ENCODE results near the gene MYRF.

MYRF gene

GRCh38 chr11:61799665-61800284, 47.3 kb downstream of the MYRF start:
- H3K36me3 ChIP-seq (ENCODE audit: control insufficient read depth, low read length), result peaks cover 97% of the 10 kb centered on the region

GRCh38 chr11:61800331-61801281, 48.2 kb downstream of the MYRF start:
- Histone ChIP-seq H3K27ac (ENCODE audit: low read depth, low read length) (no peak overlapping the region), H3K9me2 (replicated peaks; ENCODE audit: control insufficient read depth, low read length) (no peaks in the 10 kb centered on the region), H3K4me2 (ENCODE audit: low read length) (no peak overlapping the region), H3K4me3 (ENCODE audit: low read length) (no peak overlapping the region), H4K20me1 (ENCODE audit: control insufficient read depth, insufficient read depth, low read depth, low read length) (peaks cover 13% of the 10 kb centered on the region), H3K27me3 (ENCODE audit: control insufficient read depth, low read length) (no peaks in the 10 kb centered on the region), H3F3A (ENCODE audit: control insufficient read depth, insufficient read depth) (peaks cover 21% of the 10 kb centered on the region), H3K4me1 (ENCODE audit: control insufficient read depth, low read length) (peaks cover 22% of the 10 kb centered on the region), H3K9me3 (ENCODE audit: control insufficient read depth, insufficient read depth, low read length) (no peaks in the 10 kb centered on the region), H3K79me2 (ENCODE audit: control insufficient read depth, low read length) (peaks cover 74% of the 10 kb centered on the region), H3K36me3 (ENCODE audit: control insufficient read depth, low read length) (peaks cover 97% of the 10 kb centered on the region)
- TF ChIP-seq CTCF (IDR thresholded peaks at IDR 0.05; ENCODE audit: low read depth, low read length, poor library complexity, severe bottlenecking) (no peak), EZH2phosphoT487 (IDR thresholded peaks at IDR 0.05; ENCODE audit: borderline replicate concordance, low read length) (no peak)

More at GRCh38 chr11:61799665-61800284, 47.3 kb downstream of the MYRF start:
- H3K4me1 ChIP-seq (ENCODE audit: control insufficient read depth, low read length), result peaks cover 31% of the 10 kb centered on the region
- H3K9me3 ChIP-seq (ENCODE audit: control insufficient read depth, insufficient read depth, low read length), result no peaks in the 10 kb centered on the region
- H3K79me2 ChIP-seq (ENCODE audit: control insufficient read depth, low read length), result peaks cover 79% of the 10 kb centered on the region
- no peaks in the 10 kb centered on the region for H3K9me2 ChIP-seq (replicated peaks; ENCODE audit: control insufficient read depth, low read length)
- no peaks in the 10 kb centered on the region for H3K27me3 ChIP-seq (ENCODE audit: control insufficient read depth, low read length)
- no peak overlapping the region for H3K27ac ChIP-seq (ENCODE audit: low read depth, low read length)
- TF ChIP-seq EZH2phosphoT487 (IDR thresholded peaks at IDR 0.05; ENCODE audit: borderline replicate concordance, low read length), result no peak
- TF ChIP-seq CTCF (IDR thresholded peaks at IDR 0.05; ENCODE audit: low read depth, low read length, poor library complexity, severe bottlenecking), result no peak
- no peak overlapping the region for H3K4me3 ChIP-seq (ENCODE audit: low read length)
- H3K4me2 ChIP-seq (ENCODE audit: low read length), result no peak overlapping the region
- H4K20me1 ChIP-seq (ENCODE audit: control insufficient read depth, insufficient read depth, low read depth, low read length), result peaks cover 21% of the 10 kb centered on the region
- peaks cover 21% of the 10 kb centered on the region for H3F3A ChIP-seq (ENCODE audit: control insufficient read depth, insufficient read depth)

GRCh38 chr11:61802605-61803004, 50.2 kb downstream of the MYRF start:
- peaks cover 6% of the 10 kb centered on the region; the same call in 1 of the 2 replicates for H4K20me1 ChIP-seq (ENCODE audit: control insufficient read depth, insufficient read depth, low read depth, low read length)
- H3K4me3 ChIP-seq (ENCODE audit: low read length), result no peak overlapping the region
- H3K9me3 ChIP-seq (ENCODE audit: control insufficient read depth, insufficient read depth, low read length), result no peaks in the 10 kb centered on the region
- peaks cover 54% of the 10 kb centered on the region for H3K79me2 ChIP-seq (ENCODE audit: control insufficient read depth, low read length)
- no peak overlapping the region for H3K4me2 ChIP-seq (ENCODE audit: low read length)
- H3K4me1 ChIP-seq (ENCODE audit: control insufficient read depth, low read length), result peaks cover 10% of the 10 kb centered on the region
- H3K9me2 ChIP-seq (replicated peaks; ENCODE audit: control insufficient read depth, low read length), result no peaks in the 10 kb centered on the region
- TF ChIP-seq CTCF (IDR thresholded peaks at IDR 0.05; ENCODE audit: low read depth, low read length, poor library complexity, severe bottlenecking), result no peak
- no peak for TF ChIP-seq EZH2phosphoT487 (IDR thresholded peaks at IDR 0.05; ENCODE audit: borderline replicate concordance, low read length)
- peaks cover 13% of the 10 kb centered on the region for H3F3A ChIP-seq (ENCODE audit: control insufficient read depth, insufficient read depth)
- H3K27ac ChIP-seq (ENCODE audit: low read depth, low read length), result no peak overlapping the region
- no peaks in the 10 kb centered on the region for H3K27me3 ChIP-seq (ENCODE audit: control insufficient read depth, low read length)
- peaks cover 94% of the 10 kb centered on the region for H3K36me3 ChIP-seq (ENCODE audit: control insufficient read depth, low read length)
